Testis (tissue), 2 donors: Measurements from ENCODE around the gene CDH23.

Source experiments
- POLR2A ChIP-seq: fragments of 450-650 bp; IDR thresholded peaks from one replicate; pipeline ENCODE4 v1.6.1; 2017; ENCODE audit warnings: antibody characterized with exemption, mild to moderate bottlenecking, moderate library complexity
- TF ChIP-seq, protein P1 (sequence below), 3 experiments: fragments of 450-650 bp in 2 of 3; fragments of 200-600 bp in 1 of 3; sonication (generic) in 1 of 3; IDR thresholded peaks; one replicate each; pipeline ENCODE4 v1.5.1; 2016 to 2019; ENCODE audit warnings: antibody characterized with exemption in 3 of 3, mild to moderate bottlenecking in 2 of 3, moderate library complexity in 1 of 3

DNA sequence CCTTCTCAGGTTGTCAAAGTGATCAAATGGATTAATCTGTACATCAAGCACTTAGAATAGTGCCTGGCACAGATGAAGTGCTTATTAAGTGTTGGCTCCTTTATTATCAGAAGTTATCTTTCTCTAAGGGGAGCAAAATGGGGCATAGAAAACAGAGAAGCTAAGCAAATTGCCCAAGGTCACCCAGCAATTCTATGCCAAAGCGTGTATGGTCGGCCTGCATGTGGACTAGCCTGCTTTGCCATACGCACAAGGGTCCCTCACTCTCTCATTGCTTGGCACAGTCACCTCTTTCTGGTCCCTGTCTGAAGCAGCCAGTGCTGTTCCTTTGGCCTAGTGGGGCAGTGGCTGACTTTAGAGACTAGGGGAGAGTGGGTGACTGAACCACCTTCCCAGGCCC, 45.3 kb downstream of the CDH23 start:
- TF ChIP-seq, protein P1, sequence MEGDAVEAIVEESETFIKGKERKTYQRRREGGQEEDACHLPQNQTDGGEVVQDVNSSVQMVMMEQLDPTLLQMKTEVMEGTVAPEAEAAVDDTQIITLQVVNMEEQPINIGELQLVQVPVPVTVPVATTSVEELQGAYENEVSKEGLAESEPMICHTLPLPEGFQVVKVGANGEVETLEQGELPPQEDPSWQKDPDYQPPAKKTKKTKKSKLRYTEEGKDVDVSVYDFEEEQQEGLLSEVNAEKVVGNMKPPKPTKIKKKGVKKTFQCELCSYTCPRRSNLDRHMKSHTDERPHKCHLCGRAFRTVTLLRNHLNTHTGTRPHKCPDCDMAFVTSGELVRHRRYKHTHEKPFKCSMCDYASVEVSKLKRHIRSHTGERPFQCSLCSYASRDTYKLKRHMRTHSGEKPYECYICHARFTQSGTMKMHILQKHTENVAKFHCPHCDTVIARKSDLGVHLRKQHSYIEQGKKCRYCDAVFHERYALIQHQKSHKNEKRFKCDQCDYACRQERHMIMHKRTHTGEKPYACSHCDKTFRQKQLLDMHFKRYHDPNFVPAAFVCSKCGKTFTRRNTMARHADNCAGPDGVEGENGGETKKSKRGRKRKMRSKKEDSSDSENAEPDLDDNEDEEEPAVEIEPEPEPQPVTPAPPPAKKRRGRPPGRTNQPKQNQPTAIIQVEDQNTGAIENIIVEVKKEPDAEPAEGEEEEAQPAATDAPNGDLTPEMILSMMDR (IDR thresholded peaks at IDR 0.05) = no peak
- TF ChIP-seq POLR2A = no peak
